Dermis microvascular lymphatic vessel endothelial cell (primary cell): ENCODE results near the gene USP5. TPM values are rescaled to one million over a fixed set of nuclear protein-coding genes. Genes with fewer than 3 reads are reported as not detected.
A peak's percentile ranks its signal among the peaks of the same experiment; 100 is the strongest.

ENCODE experiments used
- DNase-seq, 2 donors: peaks; one replicate each; pipeline versions ENCODE4 v3.0.0 to v3.0.0-alpha.2; 2010; ENCODE audit warnings: low read depth in 2 of 2
- total RNA-seq: library from RNA; depleted of rRNA; stranded (reverse); fragments of >200 nt; gene quantifications from 2 replicates; pipeline ENCODE4 v1.2.1, GENCODE V29; 2014

The USP5 gene
- total RNA-seq, 1 donor from 2014 or later: 82.5 TPM

DNA sequence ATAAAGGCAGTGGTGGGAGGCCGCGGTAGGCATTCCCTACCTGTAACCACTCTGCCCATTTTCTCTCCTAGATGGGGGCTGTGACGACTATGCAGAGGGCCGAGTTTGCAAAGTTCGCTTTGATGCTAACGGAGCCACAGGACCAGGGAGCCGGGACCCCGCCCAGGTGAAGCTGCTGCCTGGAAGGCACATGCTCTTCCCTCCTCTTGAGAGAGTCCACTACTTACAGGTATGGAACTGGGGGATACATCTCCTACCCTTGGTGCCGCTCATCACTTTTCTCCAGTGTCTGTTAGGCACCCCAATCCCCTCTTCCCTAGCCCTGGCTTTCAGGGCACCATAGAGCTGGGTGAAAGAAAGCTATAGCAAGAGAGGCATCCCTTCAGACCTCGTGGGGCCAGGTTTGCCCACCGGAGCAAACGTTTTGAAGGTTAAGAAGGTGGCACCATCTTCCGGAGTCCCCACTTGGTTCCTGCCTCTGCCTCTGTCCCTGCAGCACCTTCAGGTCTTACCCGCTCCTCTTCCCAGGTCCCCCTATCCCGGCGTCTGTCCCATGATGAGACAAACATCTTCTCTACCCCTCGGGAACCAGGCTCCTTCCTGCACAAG is 25.7 kb upstream of the USP5 start:
- DNase-seq: no peak

DNA sequence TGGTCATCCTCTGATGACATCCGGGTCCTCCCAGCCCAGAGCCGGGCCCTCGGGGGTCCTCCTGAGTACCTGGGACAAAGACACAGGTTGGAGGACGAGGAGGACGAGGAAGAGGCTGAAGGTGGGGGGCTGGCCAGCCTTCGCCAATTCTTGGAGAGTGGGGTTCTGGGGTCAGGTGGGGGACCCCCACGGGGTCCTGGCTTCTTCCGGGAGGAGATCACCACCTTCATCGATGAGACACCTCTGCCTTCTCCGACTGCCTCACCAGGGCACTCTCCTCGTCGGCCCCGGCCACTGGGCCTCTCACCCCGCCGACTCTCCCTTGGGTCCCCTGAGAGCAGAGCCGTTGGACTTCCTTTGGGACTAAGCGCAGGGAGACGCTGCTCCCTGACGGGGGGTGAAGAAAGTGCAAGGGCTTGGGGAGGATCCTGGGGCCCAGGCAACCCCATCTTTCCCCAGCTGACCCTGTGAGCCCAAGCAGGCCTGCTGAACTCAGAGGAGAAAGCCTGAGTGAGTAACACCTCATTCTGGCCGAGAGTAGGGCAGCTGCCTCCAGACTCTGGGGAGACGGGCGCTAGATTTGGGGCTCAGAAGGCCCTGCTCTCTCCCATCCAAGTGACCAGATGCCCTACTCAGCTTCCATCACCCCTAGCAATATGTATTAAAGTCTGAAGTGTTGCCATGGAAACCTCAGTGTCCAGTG is 25.1 kb upstream of the USP5 start:
- no peak for DNase-seq

DNA sequence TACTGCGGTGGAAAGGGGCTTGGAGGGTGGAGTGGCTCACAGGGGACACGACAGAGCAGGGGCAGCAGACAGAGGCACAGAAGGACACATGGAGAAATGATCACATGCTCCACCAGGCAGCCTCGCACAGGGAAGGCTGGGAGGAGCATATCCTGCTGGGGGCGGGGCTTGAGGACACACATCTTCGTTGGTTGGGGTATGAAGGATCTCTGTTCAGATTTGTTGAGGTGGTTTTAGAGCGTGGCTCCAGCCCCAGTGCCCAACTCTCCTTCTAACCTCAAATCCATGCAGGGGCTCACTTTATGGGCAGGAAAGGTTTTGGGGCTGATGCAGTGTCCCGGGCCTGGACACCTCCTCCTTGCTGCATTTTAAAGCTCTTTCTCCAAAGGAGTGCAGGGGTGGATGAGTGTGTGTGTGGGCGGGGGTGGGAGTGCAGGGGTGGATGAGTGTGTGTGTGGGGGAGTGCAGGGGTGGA is 24.5 kb upstream of the USP5 start:
- DNase-seq: peak in 1 of 2 donors; percentile 71

DNA sequence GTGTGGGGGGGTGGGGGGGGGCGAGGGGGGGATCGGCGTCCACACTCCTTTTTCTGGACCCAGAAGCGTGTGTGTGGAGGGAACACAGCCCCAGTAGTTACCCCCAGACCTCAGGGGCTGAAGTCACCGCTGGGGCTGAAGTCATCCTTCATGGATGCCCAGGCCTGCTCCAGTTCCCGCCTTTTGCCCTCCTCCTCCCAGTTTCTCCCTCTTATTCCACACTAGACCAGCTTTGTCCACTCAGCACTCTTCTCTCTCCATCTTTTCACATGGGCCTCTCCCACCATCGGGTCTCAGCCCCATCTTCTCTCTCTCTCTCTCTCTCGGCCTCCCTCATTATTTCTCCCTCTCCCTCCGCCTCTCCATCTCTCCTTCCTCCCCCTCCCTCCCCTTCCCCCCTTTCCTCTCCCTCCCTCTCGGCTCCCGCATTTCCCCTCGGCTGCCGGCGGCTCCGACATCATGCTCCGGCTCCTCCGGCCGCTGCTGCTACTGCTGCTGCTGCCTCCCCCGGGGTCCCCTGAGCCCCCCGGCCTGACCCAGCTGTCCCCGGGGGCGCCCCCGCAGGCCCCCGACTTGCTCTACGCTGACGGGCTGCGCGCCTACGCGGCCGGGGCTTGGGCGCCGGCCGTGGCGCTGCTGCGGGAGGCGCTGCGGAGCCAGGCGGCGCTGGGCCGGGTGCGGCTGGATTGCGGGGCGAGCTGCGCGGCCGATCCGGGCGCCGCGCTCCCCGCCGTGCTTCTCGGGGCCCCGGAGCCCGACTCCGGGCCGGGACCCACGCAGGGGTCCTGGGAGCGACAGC is 23.8 kb upstream of the USP5 start, which contains the start of gene P3H3:
P3H3 (plus strand) TSS at position 426 of the 799 bp plus-strand sequence; CDS start at position 460, 34 bp downstream.
- peak in 1 of 2 donors; percentile 39 for DNase-seq

DNA sequence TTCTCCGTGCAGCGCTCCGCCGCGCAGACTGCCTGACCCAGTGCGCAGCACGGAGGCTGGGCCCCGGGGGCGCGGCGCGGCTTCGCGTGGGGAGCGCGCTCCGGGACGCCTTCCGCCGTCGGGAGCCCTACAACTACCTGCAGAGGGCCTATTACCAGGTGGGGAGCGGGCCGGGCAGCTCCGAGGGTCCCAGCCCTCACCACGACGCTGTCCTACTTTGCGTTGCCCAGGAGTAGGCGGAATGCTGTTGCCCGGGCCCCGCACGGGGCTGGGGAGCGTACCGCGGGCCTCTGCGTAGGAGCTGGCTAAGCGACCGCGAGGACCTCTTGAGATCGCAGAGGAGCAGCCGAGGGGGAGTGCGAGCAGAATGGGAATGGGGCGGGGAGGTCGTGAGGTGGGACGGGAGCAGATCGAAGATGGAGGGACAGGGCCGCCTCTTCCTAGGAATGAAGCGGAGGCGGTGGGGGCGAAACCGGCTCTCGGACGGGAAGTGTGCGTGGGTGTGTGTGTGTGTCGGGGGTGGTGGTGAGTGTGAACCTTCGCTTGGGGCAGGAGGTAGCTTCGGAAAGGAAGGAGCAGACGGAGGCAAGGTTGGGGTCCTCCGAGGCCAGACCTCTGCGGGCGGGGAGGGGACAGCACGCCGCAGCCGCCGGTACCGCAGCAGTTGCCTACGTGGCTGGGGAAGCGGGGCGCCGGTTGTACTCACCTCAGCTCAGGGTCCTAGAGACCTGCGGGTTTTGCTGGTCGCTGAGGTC is 23.0 kb upstream of the USP5 start:
- DNase-seq: peak in 1 of 2 donors; percentile 61

DNA sequence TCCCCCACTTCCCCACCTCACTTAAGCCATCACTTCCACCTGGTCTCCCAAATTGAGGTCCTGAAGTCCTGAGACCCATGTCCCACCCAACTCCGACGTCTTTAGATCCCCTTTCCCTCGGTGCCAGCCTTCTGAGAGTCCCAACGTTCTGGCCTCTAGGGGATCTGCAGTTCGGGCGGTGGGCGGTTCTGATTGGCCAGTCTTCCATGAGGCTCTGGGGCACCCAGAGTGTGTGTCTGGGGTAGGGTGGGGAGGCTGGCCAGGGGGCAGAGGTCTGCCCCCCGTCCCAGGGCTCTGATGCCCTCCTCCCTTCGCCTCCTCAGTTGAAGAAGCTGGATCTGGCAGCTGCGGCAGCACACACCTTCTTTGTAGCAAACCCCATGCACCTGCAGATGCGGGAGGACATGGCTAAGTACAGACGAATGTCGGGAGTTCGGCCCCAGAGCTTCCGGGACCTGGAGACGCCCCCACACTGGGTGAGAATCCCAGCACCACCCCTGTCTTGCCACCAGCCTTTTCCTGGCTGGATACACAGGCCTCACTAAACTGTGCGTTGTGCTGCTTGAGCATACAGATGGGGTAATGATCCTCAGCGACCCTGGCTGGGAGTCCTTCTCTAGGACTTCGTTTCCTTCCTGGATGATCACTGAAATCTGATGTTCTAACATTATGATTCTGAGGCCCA is 22.3 kb upstream of the USP5 start:
- no peak for DNase-seq

DNA sequence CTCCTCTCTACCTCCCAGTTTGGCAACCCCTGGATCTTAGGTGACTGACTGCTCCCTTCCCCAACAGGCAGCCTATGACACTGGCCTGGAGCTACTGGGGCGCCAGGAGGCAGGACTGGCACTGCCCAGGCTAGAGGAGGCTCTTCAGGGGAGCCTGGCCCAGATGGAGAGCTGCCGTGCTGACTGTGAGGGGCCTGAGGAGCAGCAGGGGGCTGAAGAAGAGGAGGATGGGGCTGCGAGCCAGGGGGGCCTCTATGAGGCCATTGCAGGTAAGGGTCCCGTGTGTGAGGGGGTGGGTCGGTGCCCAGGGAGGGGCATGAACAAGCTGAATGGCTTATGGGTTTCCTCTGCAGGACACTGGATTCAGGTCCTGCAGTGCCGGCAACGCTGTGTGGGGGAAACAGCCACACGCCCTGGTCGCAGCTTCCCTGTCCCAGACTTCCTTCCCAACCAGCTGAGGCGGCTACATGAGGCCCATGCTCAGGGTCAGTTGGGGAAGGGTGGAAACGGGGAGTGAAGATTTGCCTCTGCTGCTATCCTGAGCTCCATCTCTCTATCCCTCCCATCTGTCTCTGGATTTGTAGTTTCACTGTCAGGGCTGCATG is 21.6 kb upstream of the USP5 start:
- DNase-seq: no peak

DNA sequence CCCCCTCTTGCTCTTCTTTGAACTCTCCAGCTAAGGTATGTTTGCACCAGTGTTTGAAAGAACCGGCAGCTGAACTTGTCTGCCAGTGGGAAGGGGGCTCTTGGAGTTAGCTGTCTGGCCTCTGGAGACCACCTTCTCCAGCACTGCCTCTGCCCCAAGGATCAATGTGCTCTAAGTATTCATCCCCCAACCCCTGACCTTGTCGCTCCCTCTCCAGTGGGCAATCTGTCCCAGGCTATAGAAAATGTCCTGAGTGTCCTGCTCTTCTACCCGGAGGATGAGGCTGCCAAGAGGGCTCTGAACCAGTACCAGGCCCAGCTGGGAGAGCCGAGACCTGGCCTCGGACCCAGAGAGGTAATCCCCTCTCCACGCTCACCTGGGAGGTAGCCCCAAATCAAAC is 21.0 kb upstream of the USP5 start:
- DNase-seq: no peak

DNA sequence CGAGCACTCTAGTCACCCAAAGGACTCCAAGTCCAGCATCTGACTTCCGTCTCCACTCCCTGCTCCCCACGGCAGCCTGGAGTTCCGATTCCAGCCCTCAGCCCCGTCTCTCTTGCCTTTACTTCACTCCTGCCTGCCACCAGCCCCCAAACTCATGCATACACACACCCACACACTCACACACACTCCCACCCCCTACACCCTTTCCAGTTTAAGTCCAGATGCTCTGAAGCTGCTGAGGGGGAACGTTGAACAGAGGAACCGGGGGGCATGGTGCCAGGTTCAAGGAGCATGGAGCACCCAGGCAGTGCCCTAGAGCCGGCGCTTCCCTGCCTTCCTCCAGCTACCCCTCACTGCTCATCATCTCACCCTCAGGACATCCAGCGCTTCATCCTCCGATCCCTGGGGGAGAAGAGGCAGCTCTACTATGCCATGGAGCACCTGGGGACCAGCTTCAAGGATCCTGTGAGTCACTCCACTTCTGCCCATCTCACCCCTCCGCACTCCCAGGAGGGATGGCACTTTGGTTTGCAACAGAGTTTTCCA is 20.4 kb upstream of the USP5 start:
- no peak for DNase-seq

DNA sequence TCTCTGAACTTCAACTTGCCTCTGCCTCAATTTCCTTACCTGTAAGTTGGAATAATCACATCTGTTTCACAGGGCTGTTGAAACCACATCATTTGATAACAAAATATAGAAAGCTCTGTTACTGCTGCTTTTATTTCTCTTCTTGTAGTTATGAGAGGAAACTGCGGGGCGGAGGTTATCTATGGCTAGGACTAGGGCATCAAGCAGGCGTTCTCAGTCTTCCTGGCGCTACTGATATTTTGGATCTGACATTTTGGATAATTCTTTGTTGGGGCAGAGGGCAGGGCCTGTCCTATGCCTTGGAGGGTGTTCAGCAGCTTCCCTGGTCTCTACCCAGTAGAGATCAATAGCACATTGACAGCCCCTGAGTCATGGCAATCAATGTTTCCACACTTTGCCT is 19.8 kb upstream of the USP5 start:
- no peak for DNase-seq

DNA sequence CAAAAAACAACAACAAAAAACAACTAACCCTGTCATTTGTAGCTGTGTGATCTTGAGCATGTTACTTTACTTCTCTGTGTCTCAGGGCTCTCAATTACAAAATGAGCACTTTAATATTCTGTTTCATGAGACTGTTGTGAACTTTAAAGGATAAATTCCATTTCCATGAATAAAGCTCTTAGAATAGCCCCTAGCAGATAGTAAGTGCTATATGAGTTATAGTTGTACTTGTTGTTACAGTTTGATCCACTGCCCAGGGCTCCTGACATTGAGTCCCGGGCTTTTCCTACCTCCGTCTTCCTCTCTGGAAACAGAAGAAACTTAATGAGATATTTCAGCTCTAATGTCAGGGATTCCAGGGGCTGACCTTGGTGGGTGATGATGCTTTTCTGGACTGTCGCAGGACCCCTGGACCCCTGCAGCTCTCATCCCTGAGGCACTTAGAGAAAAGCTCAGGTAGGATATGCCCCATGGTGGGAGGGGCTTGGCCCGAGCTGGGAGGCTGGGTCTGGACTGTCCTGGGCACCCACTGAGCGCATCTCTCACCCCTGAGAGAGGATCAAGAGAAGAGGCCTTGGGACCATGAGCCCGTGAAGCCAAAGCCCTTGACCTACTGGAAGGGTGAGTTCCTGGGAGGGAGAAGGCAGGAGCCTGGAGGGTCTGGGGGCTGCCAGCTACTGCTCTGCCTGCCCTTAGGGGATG is 18.6 kb upstream of the USP5 start:
- DNase-seq: no peak

DNA sequence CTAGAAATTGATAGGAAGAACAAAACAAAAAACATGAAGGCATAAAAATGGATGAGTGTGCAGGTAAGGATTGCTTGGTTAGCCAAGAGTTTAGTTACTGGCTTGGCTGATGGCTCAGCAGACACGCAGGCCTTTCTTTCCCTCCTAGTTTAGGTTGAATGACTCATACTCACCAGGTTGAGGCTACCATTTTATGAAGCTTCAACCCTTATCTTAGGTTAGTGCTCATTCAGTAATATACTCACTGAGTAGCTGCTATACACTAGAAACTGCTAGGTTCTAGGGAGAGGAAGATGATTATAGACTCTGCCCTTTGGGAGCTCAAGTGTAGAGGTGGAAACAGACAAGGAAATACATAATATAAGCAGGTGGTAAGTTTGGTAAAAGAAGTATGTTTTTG is 17.7 kb upstream of the USP5 start:
- no peak for DNase-seq

DNA sequence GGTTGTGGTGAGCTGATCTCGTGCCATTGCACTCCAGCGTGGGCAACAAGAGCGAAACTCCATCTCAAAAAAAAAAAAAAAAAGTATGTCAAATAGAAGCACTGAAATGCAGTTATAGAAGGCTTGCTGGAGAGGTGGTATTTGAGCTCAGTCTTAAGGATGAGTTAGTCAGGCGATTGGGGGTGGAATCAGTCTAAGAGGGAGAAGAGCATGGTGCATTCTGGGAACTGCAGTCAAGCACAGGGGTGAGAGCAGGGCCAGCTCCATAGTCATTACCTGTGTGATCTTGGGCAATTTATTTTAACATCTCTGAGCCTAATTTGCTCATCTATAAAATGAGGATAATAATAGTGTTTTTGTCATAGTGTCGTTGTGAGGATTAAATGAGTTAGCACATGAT is 17.1 kb upstream of the USP5 start:
- DNase-seq: no peak

DNA sequence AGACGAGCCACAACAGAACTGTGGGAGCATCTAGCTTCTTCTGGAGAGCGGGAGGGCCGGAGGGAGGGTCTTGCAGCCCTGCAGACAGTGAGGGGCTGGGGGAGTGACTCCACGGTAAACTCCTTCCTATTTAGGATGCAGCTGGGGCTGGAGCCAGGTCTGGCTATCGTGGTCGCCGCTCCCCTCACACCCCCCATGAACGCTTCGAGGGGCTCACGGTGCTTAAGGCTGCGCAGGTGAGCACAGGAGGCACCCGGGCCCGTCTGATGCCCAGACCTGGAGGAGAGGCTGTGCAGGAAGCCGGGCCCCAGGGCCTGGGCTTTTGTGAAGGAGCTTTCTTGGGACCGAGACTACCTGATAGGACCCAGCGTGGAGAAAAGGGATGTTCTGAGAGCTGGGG is 15.1 kb upstream of the USP5 start:
- no peak for DNase-seq

DNA sequence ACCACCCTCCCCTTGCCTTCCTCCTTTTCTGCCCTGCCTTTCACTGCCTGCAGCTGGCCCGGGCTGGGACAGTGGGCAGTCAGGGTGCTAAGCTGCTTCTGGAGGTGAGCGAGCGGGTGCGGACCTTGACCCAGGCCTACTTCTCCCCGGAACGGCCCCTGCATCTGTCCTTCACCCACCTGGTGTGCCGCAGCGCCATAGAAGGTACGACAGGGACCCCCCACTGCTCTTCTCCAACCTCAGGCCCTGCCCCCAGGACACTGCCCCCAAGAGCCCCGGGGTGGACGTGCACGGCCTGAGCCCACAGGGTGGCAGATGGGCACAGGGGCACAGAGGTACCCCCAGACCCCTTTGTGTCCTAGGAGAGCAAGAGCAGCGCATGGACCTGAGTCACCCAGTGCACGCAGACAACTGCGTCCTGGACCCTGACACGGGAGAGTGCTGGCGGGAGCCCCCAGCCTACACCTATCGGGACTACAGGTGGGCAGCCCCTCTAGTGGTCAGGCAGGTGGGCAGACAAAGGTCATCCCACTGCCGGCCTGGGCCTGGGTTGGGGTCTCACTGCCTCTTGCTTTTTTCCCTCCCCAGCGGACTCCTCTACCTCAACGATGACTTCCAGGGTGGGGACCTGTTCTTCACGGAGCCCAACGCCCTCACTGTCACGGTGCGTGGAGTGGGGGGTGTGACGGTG is 14.4 kb upstream of the USP5 start:
- no peak for DNase-seq

DNA sequence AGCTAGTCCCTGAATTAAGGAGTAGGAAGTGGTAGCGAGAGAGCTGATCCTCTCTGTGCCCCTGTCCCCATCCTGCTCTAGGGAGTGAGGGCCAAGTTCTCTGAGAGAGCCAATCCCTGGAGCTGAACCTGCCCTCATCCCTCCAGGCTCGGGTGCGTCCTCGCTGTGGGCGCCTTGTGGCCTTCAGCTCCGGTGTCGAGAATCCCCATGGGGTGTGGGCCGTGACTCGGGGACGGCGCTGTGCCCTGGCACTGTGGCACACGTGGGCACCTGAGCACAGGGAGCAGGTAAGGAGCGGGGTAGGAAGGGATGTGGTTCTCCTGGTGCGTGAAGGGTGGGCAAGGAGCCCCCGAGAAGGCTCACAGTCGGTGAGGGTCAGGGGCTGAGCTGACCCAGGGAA is 13.1 kb upstream of the USP5 start:
- DNase-seq: no peak

DNA sequence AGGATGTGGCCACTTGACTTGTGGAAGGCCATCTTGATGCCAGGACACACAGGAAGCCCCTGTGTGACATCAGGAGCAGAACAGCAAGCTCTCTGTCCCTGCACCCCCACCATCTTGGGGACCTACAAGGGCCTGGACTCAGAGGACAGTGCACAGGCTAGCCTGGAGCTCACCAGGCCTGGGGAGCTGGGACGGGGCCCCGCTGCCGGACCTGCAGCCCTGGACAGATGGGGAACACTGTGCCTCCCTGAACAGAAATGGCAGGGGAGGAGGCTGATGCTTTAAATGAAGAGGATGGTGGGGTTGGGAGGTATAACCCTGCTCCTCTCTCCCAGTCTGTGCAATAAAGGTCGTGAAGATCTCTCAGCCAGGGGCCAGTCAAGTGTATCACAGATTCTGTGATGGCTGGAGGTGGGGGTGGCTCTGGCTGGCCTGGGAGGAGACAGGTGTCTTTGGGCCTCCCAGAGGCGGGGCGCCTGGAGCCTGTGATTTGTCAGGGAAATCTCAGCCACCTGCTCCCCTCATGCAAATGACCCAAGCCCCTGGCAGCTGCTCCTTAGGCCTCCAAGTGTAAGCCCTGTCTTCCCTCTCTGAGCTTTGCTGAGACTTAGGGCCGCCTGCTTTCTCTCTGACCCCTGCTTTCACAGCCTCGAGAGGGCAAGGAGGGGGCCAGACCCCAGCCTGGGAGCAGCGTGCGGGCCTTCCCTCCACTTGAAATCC is 12.3 kb upstream of the USP5 start:
- no peak for DNase-seq

DNA sequence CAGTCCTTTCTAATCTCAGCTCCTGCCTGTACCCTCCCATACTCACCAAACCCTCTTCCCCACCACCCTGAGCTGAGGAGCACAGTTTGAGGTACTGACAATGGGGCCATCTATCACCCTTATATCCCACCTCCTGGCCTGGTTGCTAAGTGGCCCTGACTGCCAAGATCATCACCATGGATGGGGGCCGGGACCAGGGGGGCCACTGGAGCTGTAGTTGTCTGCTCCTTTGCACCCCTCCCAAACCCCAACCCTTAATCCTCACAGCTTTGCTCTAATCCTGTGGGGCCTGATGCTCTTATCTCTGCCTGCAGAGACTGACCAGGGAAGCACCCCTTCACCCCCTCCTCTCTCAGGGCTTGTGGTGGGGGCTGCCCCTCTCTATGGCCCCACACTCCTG is 11.6 kb upstream of the USP5 start:
- DNase-seq: no peak
